ENCODE measurements around the gene CLDND1.

DNA sequence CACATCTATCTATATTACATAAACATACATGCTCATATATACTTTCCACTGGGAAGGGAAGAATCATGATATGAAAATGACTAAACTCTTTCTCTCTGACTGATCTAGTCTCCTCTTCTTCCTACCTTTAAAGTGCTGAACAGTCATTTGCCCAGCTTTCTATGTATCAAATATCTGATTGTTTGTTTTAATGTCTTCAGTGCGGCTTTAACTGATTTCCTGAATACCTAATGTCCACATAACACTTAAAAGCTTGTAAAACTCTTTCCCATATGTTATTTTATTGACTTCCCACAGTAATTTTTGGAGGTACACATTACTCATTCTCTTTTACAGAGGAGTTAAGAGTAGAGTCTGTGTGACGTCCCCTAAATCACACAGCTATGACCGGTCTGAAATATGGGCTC is 42.5 kb upstream of the CLDND1 start:
- TF ChIP-seq, protein P1, sequence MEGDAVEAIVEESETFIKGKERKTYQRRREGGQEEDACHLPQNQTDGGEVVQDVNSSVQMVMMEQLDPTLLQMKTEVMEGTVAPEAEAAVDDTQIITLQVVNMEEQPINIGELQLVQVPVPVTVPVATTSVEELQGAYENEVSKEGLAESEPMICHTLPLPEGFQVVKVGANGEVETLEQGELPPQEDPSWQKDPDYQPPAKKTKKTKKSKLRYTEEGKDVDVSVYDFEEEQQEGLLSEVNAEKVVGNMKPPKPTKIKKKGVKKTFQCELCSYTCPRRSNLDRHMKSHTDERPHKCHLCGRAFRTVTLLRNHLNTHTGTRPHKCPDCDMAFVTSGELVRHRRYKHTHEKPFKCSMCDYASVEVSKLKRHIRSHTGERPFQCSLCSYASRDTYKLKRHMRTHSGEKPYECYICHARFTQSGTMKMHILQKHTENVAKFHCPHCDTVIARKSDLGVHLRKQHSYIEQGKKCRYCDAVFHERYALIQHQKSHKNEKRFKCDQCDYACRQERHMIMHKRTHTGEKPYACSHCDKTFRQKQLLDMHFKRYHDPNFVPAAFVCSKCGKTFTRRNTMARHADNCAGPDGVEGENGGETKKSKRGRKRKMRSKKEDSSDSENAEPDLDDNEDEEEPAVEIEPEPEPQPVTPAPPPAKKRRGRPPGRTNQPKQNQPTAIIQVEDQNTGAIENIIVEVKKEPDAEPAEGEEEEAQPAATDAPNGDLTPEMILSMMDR (IDR thresholded peaks at IDR 0.05; ENCODE audit: low read depth, low read length, missing input control): no peak
- TF ChIP-seq, protein P2, sequence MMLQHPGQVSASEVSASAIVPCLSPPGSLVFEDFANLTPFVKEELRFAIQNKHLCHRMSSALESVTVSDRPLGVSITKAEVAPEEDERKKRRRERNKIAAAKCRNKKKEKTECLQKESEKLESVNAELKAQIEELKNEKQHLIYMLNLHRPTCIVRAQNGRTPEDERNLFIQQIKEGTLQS (IDR thresholded peaks at IDR 0.05): no peak
- TF ChIP-seq RAD21 (IDR thresholded peaks at IDR 0.05) (no peak), YY1 (IDR thresholded peaks at IDR 0.05) (no peak), JUND (IDR thresholded peaks at IDR 0.05) (no peak), SP1 (IDR thresholded peaks at IDR 0.05) (no peak)
- TF ChIP-seq, protein P3, sequence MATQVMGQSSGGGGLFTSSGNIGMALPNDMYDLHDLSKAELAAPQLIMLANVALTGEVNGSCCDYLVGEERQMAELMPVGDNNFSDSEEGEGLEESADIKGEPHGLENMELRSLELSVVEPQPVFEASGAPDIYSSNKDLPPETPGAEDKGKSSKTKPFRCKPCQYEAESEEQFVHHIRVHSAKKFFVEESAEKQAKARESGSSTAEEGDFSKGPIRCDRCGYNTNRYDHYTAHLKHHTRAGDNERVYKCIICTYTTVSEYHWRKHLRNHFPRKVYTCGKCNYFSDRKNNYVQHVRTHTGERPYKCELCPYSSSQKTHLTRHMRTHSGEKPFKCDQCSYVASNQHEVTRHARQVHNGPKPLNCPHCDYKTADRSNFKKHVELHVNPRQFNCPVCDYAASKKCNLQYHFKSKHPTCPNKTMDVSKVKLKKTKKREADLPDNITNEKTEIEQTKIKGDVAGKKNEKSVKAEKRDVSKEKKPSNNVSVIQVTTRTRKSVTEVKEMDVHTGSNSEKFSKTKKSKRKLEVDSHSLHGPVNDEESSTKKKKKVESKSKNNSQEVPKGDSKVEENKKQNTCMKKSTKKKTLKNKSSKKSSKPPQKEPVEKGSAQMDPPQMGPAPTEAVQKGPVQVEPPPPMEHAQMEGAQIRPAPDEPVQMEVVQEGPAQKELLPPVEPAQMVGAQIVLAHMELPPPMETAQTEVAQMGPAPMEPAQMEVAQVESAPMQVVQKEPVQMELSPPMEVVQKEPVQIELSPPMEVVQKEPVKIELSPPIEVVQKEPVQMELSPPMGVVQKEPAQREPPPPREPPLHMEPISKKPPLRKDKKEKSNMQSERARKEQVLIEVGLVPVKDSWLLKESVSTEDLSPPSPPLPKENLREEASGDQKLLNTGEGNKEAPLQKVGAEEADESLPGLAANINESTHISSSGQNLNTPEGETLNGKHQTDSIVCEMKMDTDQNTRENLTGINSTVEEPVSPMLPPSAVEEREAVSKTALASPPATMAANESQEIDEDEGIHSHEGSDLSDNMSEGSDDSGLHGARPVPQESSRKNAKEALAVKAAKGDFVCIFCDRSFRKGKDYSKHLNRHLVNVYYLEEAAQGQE (IDR thresholded peaks at IDR 0.05): no peak
- TF ChIP-seq, protein P4, sequence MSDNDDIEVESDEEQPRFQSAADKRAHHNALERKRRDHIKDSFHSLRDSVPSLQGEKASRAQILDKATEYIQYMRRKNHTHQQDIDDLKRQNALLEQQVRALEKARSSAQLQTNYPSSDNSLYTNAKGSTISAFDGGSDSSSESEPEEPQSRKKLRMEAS (IDR thresholded peaks at IDR 0.05): no peak

Data from liver (tissue), 3 donors.